Adipose tissue (tissue), 3 donors: Measurements from ENCODE around the gene CNTNAP2. TPM values are rescaled to one million over a fixed set of nuclear protein-coding genes. Genes with fewer than 3 reads are reported as not detected.

Experiments
- H3K27ac ChIP-seq: one replicate; pipeline ENCODE4 v1.5.1; 2013; ENCODE audit warnings: low read depth, low read length
- WGBS, 3 donors: extraction: QIAGEN DNeasy Blood & Tissue Kit; methylation state at CpG; one replicate each; pipeline ENCODE4 v1.1.7; 2013; 5-methylcytosine and 5-hydroxymethylcytosine counted together
- polyA plus RNA-seq, 3 donors: library from polyadenylated mRNA; stranded (reverse); fragments of 200-250 nt; gene quantifications; one replicate each; pipeline ENCODE4 v1.2.3, GENCODE V29; 2013
- donor health status: healthy with polysubstance abuse.
- donor health status: Bipolar disorder and iron deficiency.
- donor health status: healthy.

The CNTNAP2 gene
- polyA plus RNA-seq, 3 donors, result under 0.01 to 0.03 (median 0.01) TPM

GRCh38 chr7:147406521-147407135 lies 1290.0 kb downstream of the CNTNAP2 start:
- 30 to 73% (median 45%) methylated on average over 3 of the region's 3 CpGs for WGBS, 3 donors
- no peak overlapping the region for H3K27ac ChIP-seq

- H3K27ac ChIP-seq, result no peak overlapping the region
Measured at GRCh38 chr7:147411096-147411495, 1294.5 kb downstream of the CNTNAP2 start.

GRCh38 chr7:147412109-147412508 lies 1295.5 kb downstream of the CNTNAP2 start:
- H3K27ac ChIP-seq, result no peak overlapping the region
- WGBS, 3 donors, result 50 to 60% (median 58%) methylated on average over 2 of the region's 2 CpGs

GRCh38 chr7:147412782-147413556 lies 1296.4 kb downstream of the CNTNAP2 start:
- H3K27ac ChIP-seq, result no peak overlapping the region
- 43 to 56% (median 50%) methylated on average over 8 of the region's 8 CpGs for WGBS, 3 donors

- no peak overlapping the region for H3K27ac ChIP-seq
Measured at GRCh38 chr7:147413557-147413870, 1296.9 kb downstream of the CNTNAP2 start.

GRCh38 chr7:147415991-147416390 lies 1299.4 kb downstream of the CNTNAP2 start:
- WGBS, 3 donors, result 67 to 98% (median 96%) methylated on average over 1 of the region's 1 CpG
- H3K27ac ChIP-seq, result no peak overlapping the region

GRCh38 chr7:147418966-147419365 lies 1302.4 kb downstream of the CNTNAP2 start:
- 76 to 83% (median 83%) methylated on average over 3 of the region's 3 CpGs for WGBS, 3 donors
- H3K27ac ChIP-seq, result no peak overlapping the region

GRCh38 chr7:147423875-147424274 lies 1307.3 kb downstream of the CNTNAP2 start:
- 74 to 93% (median 91%) methylated on average over 1 of the region's 1 CpG for whole genome bisulfite sequencing, 3 donors
- H3K27ac ChIP-seq, result no peak overlapping the region

- no peak overlapping the region for H3K27ac ChIP-seq
- WGBS, 3 donors, result 85 to 98% (median 90%) methylated on average over 1 of the region's 1 CpG
Measured at GRCh38 chr7:147428075-147428474, 1311.5 kb downstream of the CNTNAP2 start.

- no peak overlapping the region for H3K27ac ChIP-seq
Measured at GRCh38 chr7:147429961-147430360, 1313.4 kb downstream of the CNTNAP2 start.

- no peak overlapping the region for H3K27ac ChIP-seq
- WGBS, 3 donors, result 38 to 55% (median 40%) methylated on average over 2 of the region's 2 CpGs
Measured at GRCh38 chr7:147432079-147432478, 1315.5 kb downstream of the CNTNAP2 start.

GRCh38 chr7:147432576-147432975 lies 1316.0 kb downstream of the CNTNAP2 start:
- no peak overlapping the region for H3K27ac ChIP-seq
- 74 to 91% (median 88%) methylated on average over 1 of the region's 1 CpG for WGBS, 3 donors

GRCh38 chr7:147436718-147437117 lies 1320.1 kb downstream of the CNTNAP2 start:
- WGBS, 3 donors, result 54 to 68% (median 56%) methylated on average over 3 of the region's 3 CpGs
- no peak overlapping the region for H3K27ac ChIP-seq

- H3K27ac ChIP-seq, result no peak overlapping the region
- whole genome bisulfite sequencing, 3 donors, result 84 to 86% (median 84%) methylated on average over 1 of the region's 1 CpG
Measured at GRCh38 chr7:147438216-147438615, 1321.6 kb downstream of the CNTNAP2 start.

- 28 to 78% (median 74%) methylated on average over 2 of the region's 2 CpGs for WGBS, 3 donors
Measured at GRCh38 chr7:147443942-147444341, 1327.3 kb downstream of the CNTNAP2 start.

GRCh38 chr7:147452816-147453215 lies 1336.2 kb downstream of the CNTNAP2 start:
- 67 to 83% (median 75%) methylated on average over 1 of the region's 1 CpG for WGBS, 3 donors
- no peak overlapping the region for H3K27ac ChIP-seq

More at GRCh38 chr7:147443942-147444341, 1327.3 kb downstream of the CNTNAP2 start:
- no peak overlapping the region for H3K27ac ChIP-seq

- 81 to 96% (median 92%) methylated on average over 2 of the region's 2 CpGs for WGBS, 3 donors
- H3K27ac ChIP-seq, result no peak overlapping the region
Measured at GRCh38 chr7:147465223-147465622, 1348.6 kb downstream of the CNTNAP2 start.

- no peak overlapping the region for H3K27ac ChIP-seq
Measured at GRCh38 chr7:147472556-147472955, 1356.0 kb downstream of the CNTNAP2 start.

- WGBS, 3 donors, result 20 to 48% (median 43%) methylated on average over 4 of the region's 4 CpGs
- H3K27ac ChIP-seq, result no peak overlapping the region
Measured at GRCh38 chr7:147474862-147475261, 1358.3 kb downstream of the CNTNAP2 start.

- no peak overlapping the region for H3K27ac ChIP-seq
- 48 to 78% (median 72%) methylated on average over 3 of the region's 3 CpGs for WGBS, 3 donors
Measured at GRCh38 chr7:147477526-147477925, 1360.9 kb downstream of the CNTNAP2 start.
